Bronchial epithelial cell (primary cell): ENCODE results near the gene ZNF383. TPM values are rescaled to one million over a fixed set of nuclear protein-coding genes. Genes with fewer than 3 reads are reported as not detected.
"Not testable (repeated sequence)": the region's sequence is repeated elsewhere in the genome, so short reads cannot be mapped to it uniquely, and the experiment has no call there.

Experiments used
- DNase-seq: peaks from one replicate; pipeline ENCODE4 v3.0.0-alpha.2; 2010; ENCODE audit warnings: low read depth
- FAIRE-seq: peaks from 2 replicates; lab custom pipeline; 2011; peaks lifted over from hg19 to GRCh38; lab: Jason Lieb, UNC
- H3K27me3 ChIP-seq: 2 replicates; pipeline ENCODE4 v1.5.1; 2011; ENCODE audit warnings: low read length; ENCODE audit not compliant: control insufficient read depth, insufficient read depth
- H3K36me3 ChIP-seq: 2 replicates; pipeline ENCODE4 v1.5.1; 2011; ENCODE audit warnings: low read length; ENCODE audit not compliant: control insufficient read depth, insufficient read depth
- H3K4me3 ChIP-seq: 2 replicates; pipeline ENCODE4 v1.5.1; 2011; ENCODE audit warnings: mild to moderate bottlenecking, low read depth, low read length, control low read depth
- total RNA-seq: library from RNA; depleted of rRNA; stranded (reverse); fragments of >200 nt; gene quantifications from 2 replicates; pipeline ENCODE4 v1.2.1, GENCODE V29; 2014
- TF ChIP-seq, protein P1 (sequence below): IDR thresholded peaks from 2 replicates; pipeline ENCODE4 v1.5.1; 2011; ENCODE audit warnings: mild to moderate bottlenecking, moderate library complexity, low read length, control low read depth, inconsistent platforms; ENCODE audit not compliant: insufficient read depth, severe bottlenecking

ZNF383 gene
- total RNA-seq, 1 donor from 2014 or later, result 9.5 TPM

DNA sequence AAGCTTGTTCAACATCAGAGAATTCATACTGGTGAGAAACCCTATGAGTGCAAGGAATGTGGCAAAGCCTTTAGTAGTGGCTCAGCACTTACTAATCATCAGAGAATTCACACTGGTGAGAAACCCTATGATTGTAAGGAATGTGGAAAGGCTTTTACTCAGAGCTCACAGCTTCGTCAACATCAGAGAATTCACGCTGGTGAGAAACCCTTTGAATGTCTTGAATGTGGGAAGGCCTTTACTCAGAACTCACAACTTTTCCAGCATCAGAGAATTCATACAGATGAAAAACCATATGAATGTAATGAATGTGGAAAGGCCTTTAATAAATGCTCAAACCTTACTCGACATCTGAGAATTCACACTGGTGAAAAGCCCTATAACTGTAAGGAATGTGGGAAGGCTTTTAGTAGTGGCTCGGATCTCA is 25.2 kb downstream of the ZNF383 start:
- peaks cover 13% of the 10 kb centered on the region for H3K36me3 ChIP-seq
- FAIRE-seq, result no peak
- no peak overlapping the region for H3K4me3 ChIP-seq

DNA sequence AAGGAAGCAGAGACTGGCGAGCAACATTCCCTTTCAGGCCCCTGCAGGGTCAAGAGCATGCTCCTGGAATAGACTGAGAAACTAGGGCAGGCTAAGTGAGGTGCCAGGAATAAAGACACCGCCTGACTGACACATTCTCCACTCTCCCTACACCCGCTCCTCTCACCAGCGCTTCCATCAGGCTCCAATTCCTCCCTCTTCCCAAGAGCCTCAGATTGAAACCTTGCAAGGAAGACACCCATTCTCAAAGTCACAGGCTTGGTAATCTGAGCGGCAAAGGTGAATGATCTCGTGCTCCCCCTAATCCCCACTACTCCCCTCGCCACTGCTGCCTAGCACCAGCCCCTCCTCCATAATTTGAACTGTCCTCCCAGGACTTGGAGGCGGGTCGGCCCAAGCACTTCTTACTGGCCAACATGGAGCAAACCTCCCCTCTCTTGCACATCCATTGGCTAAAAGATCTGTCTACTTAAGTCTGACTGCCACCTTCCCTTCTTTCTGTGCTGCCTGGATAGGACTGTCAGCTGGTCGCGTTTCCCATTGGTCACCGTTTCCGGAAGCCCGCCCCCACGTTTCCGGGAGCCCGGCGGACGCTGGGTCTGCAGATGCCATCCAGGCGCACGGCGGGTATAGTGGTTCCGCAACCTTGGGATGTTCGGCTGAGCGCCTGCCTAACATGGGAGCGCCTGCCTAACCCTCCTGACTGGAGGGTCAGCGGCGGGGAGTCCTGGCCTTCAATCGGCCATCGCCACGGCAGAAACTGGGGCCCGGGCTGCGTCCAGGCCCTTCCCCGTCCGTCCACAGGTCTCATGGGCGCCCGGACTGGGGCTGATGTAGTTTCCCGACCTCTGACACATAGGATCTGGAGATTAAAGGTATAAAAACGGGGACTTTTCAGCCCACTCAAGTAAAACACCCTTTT is 33.6 kb downstream of the ZNF383 start:
- TF ChIP-seq, protein P1, sequence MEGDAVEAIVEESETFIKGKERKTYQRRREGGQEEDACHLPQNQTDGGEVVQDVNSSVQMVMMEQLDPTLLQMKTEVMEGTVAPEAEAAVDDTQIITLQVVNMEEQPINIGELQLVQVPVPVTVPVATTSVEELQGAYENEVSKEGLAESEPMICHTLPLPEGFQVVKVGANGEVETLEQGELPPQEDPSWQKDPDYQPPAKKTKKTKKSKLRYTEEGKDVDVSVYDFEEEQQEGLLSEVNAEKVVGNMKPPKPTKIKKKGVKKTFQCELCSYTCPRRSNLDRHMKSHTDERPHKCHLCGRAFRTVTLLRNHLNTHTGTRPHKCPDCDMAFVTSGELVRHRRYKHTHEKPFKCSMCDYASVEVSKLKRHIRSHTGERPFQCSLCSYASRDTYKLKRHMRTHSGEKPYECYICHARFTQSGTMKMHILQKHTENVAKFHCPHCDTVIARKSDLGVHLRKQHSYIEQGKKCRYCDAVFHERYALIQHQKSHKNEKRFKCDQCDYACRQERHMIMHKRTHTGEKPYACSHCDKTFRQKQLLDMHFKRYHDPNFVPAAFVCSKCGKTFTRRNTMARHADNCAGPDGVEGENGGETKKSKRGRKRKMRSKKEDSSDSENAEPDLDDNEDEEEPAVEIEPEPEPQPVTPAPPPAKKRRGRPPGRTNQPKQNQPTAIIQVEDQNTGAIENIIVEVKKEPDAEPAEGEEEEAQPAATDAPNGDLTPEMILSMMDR, result no peak
- FAIRE-seq (peak; percentile 98), DNase-seq (peak; percentile 98)
- H3K36me3 ChIP-seq, result peaks cover 5% of the 10 kb centered on the region
- H3K27me3 ChIP-seq, result no peaks in the 10 kb centered on the region
- H3K4me3 ChIP-seq, result peak overlapping the region; percentile 74

More for the DNA sequence above, 25.2 kb downstream of the ZNF383 start:
- TF ChIP-seq, protein P1, result no peak
- H3K27me3 ChIP-seq, result no peaks in the 10 kb centered on the region
- no peak for DNase-seq

DNA sequence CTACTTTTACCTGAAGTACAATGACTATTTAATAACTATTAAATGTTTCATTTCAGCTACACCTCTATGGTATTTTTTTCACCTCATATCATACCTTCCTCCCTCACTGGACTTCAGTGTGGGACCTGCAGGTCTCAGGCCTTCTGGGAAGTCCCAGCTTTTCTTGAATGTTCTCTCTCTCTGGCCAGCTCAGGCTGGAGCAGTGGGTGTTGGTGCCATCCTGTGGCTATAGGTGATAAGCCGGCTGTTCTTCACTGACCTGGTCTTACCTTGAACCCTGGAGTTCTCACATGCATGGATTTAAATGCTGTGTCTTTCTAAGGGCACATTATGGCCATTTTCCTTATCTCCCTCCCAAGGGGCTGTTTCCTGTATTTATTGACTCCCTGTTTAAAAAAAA is 45.0 kb downstream of the ZNF383 start:
- not testable (repeated sequence) for DNase-seq

DNA sequence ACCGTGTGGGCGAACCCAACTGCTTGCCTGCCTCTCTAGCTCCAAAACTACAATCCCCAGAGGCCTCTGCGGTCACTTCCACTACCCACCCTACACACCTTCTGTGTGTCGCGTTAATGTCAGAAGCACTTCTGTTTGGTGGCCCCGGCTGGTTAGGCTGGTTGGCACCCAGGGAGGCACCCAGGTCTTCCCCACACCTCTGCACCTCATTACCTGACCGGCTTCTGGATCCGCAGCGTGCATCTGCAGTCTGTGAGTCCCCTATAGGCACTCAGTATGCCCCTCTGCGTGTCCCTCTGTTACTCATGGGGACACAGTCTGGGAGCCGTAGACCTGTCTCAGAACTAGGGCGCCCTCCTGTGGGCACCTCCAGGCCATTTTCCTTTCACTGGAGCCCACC is 49.0 kb downstream of the ZNF383 start:
- not testable (repeated sequence) for H3K4me3 ChIP-seq, H3K36me3 ChIP-seq, DNase-seq, H3K27me3 ChIP-seq
- peak; percentile 96 for FAIRE-seq

More for the DNA sequence above, 45.0 kb downstream of the ZNF383 start:
- H3K4me3 ChIP-seq, FAIRE-seq, H3K36me3 ChIP-seq, H3K27me3 ChIP-seq: not testable (repeated sequence)

DNA sequence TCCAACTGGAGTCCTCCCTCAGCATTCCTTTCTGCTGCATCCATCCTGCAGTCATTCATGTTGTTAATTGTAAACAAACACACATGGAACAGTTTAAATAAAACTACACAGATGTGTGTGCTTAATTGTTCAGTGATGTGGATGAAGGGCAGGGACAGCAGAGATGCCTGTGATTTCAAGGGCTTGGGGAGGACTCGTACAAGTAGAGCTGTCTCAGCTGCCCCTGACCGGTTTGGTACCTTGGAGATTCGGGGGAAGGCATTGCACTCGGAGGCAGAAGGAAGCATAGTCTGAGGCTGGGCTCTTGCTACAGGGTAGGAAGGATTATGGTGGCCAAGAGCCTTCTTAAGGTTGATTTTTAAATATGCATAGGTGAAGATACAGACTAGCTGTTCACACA is 49.7 kb downstream of the ZNF383 start:
- not testable (repeated sequence) for H3K27me3 ChIP-seq, H3K4me3 ChIP-seq, DNase-seq, H3K36me3 ChIP-seq
- peak; percentile 52 for FAIRE-seq

DNA sequence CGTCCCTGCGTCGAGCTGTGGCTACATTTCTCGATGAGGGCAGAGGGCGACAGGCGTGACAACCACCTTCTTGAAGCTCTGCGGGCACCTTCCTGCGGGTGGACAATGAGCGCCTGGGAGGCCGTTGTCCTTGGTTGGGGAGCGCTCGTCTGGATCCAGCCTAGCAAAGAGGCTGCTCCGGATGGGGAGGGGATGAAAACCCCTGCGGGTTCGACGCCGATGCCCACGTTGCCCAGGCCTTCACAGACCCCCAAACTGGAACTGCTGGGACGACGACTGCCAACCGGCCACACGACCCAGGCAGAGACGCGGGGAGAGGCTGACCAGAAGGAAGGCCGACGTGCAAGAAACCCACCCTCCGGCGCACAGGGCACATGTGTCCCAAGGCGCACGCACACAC is 62.6 kb downstream of the ZNF383 start:
- H3K36me3 ChIP-seq, H3K4me3 ChIP-seq, H3K27me3 ChIP-seq, DNase-seq, FAIRE-seq: not testable (repeated sequence)

DNA sequence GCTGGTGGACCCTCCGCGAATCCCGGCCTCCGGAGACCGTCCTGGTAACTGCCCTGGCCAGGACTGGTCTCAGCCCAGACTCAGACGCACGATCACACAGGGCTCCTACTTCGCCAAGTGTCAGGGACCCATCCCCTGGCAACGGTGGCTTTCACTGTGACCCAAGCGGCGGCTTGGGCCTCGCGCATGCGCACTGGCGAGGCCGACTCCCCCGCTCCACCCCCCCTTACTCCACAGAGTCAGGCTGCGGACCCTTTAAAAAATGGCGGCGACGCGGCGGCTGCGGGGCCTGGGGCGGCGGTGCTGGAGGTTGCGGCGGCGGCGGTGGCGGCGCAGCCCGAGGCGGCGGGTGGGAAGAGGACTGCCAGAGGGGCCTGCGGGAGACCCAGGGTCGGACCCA is 66.0 kb downstream of the ZNF383 start:
- not testable (repeated sequence) for H3K4me3 ChIP-seq, DNase-seq, H3K27me3 ChIP-seq, FAIRE-seq, H3K36me3 ChIP-seq

DNA sequence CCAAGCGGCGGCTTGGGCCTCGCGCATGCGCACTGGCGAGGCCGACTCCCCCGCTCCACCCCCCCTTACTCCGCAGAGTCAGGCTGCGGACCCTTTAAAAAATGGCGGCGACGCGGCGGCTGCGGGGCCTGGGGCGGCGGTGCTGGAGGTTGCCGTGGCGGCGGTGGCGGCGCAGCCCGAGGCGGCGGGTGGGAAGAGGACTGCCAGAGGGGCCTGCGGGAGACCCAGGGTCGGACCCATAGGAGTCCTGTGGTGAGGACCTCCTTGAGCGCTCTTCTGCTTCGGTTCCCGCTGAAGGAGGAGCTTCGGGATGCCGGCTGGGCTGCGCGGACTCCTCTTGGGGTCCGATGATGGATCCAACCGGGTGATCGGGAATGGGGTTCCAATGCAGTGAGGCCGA is 71.2 kb downstream of the ZNF383 start:
- H3K4me3 ChIP-seq, H3K27me3 ChIP-seq, FAIRE-seq, H3K36me3 ChIP-seq, DNase-seq: not testable (repeated sequence)

DNA sequence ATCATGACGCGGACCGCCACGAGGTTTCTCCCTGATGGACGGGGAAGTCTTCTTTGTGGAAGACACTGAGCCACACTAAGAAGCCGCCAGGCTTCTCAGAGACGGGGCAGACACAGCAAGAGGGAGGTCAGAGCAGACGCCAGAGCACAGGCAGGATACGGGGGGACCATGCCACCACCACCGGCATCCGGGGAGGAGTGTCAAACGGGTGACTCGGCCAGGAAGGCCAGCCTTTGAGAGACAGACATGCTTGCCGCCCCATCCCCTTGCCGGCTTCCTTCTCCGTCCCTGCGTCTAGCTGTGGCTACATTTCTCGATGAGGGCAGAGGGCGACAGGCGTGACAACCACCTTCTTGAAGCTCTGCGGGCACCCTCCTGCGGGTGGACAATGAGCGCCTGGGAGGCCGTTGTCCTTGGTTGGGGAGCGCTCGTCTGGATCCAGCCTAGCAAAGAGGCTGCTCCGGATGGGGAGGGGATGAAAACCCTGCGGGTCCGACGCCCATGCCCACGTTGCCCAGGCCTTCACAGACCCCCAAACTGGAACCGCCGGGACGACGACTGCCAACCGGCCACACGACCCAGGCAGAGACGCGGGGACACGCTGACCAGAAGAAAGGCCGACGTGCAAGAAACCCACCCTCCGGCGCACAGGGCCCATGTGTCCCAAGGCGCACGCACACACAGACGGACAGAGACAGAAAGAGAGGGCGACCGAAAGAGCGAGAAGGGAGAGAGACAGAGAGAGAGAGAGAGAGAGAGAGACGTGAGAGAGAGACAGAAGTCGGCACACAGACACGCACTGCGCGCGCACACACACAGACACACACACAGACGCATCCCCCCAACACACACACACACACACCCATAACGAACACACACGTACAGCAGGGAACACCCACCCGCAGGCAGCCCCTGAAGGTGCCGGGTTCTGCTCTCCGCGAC is 75.3 kb downstream of the ZNF383 start:
- not testable (repeated sequence) for FAIRE-seq

DNA sequence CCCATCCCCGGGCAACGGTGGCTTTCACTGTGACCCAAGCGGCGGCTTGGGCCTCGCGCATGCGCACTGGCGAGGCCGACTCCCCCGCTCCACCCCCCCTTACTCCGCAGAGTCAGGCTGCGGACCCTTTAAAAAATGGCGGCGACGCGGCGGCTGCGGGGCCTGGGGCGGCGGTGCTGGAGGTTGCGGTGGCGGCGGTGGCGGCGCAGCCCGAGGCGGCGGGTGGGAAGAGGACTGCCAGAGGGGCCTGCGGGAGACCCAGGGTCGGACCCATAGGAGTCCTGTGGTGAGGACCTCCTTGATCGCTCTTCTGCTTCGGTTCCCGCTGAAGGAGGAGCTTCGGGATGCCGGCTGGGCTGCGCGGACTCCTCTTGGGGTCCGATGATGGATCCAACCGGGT is 76.2 kb downstream of the ZNF383 start:
- not testable (repeated sequence) for FAIRE-seq, H3K36me3 ChIP-seq, H3K4me3 ChIP-seq, H3K27me3 ChIP-seq, DNase-seq

More for the DNA sequence above, 75.3 kb downstream of the ZNF383 start:
- H3K4me3 ChIP-seq, H3K36me3 ChIP-seq, H3K27me3 ChIP-seq, DNase-seq: not testable (repeated sequence)
